Endometrial microvascular endothelial cells (primary cell): ENCODE results near the gene PPP1R11. TPM values are rescaled to one million over a fixed set of nuclear protein-coding genes. Genes with fewer than 3 reads are reported as not detected.

Experiments used
- in situ Hi-C: cut with HindIII; loops from 2 replicates; pipeline ENCODE4 v1.10.0; 2017; ENCODE audit warnings: low sequenced_read_pairs, low pct_unique_long_range_greater_than_20kb; ENCODE audit errors: inconsistent ontology term
- total RNA-seq: library from RNA; depleted of rRNA; stranded (reverse); fragments of >200 nt; gene quantifications from one replicate; pipeline ENCODE4 v1.2.3, GENCODE V29; 2015; ENCODE audit errors: inconsistent ontology term

The PPP1R11 gene
- total RNA-seq, 1 donor from 2014 or later: 37.1 TPM

DNA sequence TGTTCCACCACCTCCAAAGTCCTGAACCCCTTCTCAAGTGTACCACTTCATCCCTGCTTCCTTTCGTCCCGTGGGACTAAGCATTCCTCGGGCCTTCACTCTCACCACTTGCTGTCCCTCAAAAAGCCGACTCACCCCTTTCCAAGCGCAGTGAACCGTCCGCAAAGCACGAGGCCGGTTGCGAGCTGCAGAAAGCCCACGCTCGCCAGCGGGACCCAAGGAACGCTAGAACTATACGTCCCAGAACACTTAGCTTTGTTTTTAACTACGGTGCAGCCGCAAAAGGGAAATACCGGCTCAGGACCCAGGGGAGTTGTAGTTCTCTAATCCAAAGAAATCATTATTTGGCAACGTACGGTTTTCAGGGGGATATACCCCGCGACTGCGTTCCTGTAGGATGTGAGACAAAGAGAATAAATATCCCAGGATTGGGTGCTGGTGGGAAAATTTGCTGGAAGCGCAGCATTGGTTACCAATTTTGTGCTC lies 6.3 kb upstream of the PPP1R11 start:
- in situ Hi-C loops: no loop called here

DNA sequence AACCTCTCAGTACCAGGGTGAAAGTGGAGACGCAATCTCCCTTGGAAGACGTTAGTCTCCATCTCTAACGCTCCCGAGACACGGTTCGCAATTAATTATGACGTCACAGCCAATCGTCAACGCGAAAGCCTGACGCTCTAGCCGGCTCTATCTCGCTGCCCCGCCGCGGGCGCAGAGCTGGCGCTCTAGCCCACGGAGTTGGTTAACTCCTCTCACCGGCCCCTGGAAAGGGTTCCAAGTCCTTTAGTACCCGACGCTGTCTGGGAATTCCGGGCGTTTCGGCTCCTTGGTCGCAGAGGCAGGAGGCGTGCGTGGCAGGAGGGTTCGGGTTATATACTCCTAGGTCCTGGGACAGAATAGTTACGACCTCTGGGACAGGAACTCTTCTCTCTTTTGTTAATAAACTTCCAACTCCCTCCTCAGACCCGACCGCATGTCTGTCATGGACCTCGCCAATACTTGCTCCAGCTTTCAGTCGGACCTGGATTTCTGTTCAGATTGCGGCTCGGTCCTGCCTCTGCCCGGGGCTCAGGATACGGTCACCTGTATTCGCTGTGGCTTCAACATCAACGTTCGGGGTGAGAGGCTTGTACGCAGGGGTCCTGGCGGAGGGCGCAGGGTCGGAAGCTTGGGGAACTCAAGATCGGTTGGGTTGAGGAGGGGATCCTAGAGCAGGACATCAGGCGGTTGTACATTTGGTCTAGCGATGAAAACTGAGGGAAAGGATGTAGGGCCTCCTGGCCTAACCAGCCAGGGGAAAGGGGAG lies 5.7 kb upstream of the PPP1R11 start, which contains the start of gene POLR1H:
Gene POLR1H, plus strand, starts transcription at position 174 of the 766 bp plus-strand sequence. Its CDS starts 260 bp downstream, at position 434.
- in situ Hi-C loops: no loop called here

DNA sequence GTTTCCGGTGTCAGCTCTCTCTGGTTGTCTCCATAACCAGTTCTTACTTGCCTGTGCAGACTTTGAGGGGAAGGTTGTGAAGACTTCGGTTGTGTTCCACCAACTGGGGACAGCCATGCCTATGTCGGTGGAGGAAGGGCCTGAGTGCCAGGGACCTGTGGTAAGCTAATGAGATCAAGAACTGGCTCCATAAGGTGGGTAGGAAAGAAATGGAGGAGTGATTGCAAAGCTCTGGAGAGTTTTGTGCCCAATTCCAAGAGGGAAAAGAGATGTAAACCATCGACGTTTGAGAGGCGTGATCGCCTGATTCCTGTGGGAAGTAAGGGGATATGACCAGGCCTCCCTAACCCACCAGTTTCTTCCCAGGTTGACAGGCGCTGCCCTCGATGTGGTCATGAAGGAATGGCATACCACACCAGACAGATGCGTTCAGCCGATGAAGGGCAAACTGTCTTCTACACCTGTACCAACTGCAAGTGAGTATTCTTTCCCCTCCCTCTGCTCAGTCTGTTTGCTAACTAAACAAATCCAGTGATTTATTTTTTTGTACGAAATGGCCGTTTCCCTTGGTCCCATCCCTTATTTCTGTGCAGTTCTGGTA lies 5.0 kb upstream of the PPP1R11 start:
- in situ Hi-C loops: no loop called here

DNA sequence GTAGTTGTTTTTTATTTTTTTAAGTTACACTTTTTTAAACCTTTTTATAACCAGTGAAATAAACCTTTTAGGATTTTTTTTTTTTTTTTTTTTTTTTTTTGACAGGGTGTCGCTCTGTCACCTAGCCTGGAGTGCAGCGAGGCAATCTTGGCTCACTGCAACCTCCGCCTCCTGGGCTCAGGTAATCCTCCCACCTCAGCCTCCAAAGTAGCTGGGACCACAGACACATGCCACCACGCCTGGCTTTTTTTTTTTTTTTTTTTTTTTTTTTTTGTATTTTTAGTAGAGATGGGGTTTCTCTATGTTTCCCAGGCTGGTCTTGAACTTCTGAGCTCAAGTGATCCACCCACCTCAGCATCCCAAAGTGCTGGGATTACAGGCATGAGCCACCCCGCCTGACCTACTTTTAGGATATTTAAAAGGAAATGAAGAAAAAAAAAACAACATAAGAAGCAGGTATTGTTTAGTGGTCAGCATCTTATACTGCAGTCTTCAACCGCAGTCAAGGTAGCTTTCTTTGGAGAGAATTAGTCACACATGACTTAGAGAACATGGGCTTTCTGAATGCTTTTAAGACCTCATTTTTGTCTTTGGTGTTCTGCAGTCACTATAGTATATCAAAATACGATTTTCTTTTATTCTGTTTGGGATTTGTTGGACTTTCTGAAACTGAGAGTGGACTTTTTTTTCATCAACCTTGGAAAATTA lies 4.4 kb upstream of the PPP1R11 start:
- in situ Hi-C loops: no loop called here

DNA sequence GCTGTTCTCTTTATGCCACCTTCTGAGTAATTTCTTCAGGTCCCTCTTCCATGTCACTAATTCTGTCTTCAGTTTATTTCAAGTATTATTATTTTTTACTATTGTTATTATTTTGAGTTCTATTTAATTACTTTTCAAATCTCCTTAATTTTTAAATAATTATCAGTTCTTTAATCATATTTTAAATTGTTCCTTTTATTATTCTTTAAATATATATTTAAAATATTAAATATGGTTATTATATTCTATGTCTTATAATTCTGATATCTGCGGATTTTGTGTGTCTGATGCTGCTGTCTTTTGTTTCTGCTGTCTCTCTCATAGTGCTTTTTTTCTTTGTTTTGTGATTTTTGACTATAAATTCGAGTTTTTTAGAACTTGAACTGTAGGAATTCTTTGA lies 3.7 kb upstream of the PPP1R11 start:
- in situ Hi-C loops: no loop called here

DNA sequence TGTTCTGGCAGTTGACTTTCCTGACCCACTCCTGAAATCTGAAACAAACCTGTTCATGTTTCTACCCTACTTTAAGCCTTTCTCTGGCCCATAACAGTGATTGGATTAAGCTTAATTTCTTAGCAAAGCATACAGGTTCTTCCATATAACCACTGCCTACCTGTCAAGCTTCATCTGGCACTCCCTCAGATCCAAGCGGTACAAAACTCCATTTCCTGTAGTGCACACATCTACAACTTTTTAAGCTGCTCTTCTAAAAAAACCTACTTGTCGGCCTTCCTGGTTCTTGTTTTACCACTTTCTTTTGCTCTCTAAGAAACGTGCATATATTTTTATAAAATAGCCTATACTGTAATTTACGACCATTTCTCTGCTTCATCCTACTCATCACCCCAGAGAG lies 916 bp upstream of the PPP1R11 start:
- in situ Hi-C loops: no loop called here

DNA sequence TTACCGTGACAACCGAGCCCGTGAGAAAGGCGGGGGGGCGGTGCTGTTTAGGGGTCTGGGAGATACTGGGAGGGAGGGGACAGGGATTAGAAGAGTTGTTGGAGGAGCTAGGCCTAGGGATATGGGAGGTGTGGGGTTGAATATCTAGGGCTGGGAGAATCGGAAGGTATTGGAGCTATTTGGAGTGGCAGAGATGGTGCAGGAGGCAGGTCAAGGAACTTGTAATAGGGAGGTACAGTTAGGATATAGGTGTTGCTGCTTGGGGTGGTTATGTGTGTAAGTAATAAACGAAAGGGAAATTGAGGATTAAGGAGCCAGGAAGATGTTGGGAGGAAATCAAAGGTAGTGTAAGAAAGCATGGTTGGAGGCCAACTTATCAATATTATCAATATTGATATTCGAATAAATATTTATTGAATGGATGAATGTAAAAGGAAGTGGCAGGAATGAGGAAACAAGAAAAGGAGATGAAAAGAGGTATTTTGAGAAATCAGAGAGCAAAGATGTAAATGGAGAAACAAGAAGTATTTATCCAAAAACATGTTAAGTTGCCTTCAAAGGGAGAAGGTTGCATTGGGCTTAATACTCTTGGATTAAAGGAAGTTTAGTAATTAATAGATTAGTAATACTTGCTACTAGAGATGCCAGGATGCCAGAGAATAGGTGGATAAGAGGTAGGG lies 602 bp downstream of the PPP1R11 start:
- in situ Hi-C loops: no loop called here

DNA sequence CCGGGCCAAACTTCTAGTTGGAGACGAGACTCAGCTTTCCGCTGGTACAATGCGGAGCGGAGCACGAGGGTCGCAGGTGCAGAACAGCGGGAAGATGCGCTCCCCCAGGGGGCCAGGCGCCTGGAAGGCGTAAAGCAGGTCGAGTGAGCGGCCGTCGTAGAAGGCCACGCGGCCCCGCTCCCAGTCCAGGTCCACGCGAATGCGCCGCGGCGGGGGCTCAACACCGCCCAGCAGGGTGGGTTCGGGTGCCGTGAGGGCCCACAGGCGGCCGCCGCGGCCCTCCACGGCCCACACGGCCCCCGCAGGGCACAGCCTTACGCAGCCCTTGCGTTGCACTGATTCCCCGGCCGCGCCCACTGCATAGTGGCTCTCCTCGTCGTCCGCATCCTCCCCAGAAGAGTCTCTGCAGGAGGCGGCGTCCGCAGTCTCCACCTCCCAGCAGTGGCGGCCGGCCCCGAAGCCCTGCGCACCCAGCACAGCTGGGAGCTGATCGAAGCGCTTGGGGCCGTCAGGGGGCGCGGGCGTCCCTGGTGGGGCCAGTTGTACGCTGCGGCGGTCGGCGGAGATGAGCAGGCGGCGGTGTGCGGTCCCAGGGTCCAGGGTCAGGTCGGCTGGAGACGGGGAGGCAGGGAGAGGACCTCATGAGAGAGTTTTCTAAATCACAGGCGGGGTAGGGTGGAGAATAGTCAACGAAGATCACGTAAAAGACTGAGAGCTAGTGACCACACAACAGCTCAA lies 4.3 kb downstream of the PPP1R11 start:
- in situ Hi-C loops: no loop called here

DNA sequence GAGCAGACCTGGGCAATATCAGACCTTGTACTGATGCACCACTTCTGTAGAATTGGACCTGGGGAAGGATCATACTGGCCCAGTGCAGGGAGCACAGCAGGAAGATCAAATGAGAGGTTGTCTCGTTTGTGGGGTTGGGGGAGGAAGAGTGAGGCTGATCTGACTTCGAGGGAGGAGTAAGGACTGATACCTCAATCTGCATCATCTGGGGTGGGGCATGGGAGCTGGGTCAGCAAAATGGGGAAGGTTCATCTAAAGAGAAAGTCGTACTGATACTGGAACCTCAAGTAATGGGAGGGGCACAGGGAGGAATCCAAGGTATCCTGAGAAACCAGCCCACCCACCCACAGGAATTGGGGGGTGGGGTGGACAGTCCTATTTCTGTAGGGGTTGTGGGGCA lies 4.9 kb downstream of the PPP1R11 start:
- in situ Hi-C loops: no loop called here

DNA sequence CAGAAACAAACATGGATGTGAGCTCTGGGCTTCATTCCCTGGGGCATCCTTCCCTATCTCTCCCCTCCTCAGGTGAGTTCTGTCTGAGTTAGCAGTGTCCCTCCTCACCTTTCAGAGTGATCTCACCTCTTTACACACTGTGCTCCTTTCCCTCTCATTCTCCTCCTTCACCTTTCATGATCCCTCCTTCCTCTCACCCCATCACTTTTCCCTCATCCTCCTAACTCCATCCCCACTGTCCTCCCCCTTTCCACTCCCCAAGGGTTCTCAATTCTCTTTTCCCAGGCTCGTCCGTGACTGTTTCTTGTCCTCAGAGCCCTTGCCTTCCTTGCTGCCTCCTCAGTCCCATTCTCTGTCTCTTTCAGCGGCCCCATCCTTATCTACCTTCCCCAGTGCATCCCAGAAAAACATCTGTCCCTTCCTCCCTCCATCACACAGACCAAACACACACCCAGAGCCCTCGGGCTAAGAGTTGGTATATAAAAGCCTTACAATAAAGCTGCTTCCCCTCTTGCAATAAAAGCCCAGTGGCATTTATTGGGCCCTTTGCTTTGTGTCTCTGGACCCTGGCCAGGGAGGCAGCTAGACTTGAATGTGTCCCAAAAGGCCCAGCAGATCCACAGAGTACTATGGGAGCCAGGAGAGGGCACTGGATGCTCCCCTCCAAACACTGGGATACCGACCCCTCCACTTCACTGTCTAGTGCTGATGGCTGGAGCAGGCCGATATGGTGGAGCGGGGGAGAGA lies 6.7 kb downstream of the PPP1R11 start:
- in situ Hi-C loops: no loop called here

DNA sequence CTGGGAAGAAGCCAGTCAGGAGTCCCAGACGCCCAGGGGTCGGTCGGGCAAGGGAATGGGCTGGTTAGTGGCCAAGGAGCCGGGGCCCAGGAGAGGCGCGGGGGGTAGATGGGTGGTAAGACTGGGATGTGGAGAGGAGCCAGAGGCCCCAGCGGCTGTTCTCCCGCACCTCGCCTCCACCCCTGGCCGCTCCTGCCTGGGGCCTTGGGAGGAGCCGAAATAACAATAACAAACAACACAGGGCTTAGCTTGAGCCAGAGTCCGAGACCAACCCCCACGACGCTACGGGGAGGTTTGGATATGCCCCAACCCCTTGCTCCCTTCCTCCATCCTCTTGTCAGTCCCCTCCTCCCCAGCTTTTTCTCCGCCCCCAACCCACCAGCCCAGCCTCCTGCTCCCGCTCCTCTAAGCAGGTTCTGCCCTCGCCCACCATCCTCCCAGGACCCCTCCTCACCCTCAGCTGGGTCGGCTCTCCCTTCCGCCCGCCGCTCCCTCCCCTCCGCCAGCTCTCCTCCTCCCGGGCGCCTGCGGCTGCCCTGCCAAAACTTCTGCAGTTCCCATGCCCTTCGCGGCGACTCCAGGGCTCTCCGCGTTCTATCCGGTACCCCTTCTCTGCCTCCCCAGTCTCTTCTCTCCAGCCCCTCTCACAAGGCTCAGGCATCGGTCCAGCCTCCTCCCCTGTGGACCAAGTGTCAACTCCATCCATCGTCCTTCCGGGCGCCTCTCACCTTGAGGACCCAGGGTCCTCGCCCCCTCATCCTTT lies 7.5 kb downstream of the PPP1R11 start:
- in situ Hi-C loops: no loop called here

DNA sequence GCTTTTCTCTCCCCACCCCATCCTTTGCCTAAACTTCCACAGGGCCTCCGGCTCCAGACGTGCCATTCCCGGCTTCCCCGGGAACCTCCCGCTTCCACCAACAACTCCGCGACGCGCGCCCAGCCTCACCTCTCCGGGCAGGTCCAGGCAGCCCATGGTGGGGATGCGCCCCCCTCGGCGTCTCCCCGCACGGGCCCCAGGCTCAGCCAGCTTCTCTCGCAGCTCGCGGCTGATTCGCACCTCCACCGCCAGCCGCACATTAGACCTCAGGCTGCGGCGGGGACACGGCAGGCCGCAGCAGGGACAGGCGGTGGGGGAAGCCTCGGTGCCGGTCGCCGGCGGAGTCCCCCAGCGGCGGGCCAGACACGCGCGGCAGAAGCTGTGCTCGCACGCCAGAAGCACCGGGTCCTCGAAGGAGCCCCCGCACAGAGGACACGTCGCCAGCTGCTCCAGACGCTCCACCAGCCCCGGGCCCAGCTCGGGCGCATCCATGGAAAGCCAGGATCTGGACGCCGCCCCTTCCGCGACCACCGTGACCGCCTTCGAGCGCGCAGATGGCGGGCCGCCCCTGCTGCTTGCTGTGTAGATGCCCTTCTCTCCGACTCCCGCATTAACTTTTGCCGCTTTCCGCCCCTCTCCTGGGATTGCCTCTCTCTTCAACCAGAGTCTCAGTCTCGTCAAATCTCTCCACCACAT lies 8.2 kb downstream of the PPP1R11 start, which contains the start of gene RNF39:
Gene RNF39, minus strand, starts transcription at position 676 of the 696 bp plus-strand sequence. Its CDS starts 184 bp downstream, at position 492.
- in situ Hi-C loops: no loop called here

DNA sequence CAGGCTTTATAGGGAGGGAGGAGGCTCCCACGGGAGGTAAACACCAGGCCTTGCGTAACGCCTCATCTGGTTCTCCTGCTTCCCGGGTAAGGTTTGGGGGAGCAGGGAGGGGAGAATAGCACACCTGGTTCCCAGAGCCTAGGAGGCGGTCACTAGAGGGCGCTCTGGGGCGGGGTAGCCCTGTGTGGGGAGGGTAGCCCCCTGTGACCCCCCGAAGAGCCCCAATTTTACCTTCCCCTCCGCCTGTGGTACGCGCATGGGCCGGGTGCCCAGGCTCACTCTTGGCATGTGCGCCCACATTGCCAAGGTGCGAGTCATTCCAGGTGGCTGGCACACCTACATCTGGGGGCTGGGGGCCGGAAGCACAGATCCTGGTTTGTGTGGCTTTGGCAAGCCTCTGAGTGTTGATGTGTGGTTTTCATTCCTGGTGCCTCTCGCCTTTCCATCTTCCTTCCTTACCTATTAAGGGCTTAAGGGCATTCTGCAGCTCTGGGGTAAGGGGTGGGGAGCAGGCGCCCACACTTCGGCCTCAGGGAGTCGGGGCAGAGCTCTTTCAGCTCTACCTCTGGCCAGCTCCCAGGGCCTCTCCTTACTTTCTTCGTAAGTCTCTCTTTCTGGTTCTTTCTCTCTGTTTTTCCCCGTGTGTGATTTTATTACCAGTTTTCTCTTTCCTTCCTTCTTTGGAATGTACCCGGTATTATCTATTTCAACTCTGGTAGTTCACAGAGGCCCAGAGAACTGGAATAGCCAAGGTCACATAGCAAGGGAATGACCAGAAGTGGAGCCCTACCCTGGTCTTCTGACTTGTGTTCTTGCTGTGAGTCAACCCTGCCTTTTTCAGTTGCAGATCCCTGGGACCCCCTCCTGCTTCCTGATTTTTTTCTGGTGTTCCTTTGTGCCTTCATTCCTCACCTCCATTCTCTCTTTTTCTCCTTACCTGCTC lies 9.1 kb downstream of the PPP1R11 start:
- in situ Hi-C loops: no loop called here

DNA sequence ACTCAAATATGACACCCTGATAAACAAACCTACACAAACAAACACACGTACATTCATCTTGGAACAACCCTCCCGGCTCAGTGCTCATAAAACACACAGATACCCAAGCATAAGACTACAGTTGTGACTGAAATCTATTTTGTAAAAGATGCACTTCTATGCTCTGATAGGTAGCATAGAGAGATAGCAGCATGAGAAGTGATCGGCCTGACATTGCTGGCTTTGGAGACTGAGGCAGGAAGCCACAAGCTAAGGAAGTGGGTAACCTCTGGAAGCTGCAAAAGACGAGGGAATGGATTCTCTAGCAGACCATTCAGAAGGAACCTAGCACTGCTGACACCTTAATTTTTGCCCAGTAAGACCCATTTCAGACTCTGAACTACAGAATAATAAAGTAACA lies 10.2 kb downstream of the PPP1R11 start:
- in situ Hi-C loops: no loop called here

DNA sequence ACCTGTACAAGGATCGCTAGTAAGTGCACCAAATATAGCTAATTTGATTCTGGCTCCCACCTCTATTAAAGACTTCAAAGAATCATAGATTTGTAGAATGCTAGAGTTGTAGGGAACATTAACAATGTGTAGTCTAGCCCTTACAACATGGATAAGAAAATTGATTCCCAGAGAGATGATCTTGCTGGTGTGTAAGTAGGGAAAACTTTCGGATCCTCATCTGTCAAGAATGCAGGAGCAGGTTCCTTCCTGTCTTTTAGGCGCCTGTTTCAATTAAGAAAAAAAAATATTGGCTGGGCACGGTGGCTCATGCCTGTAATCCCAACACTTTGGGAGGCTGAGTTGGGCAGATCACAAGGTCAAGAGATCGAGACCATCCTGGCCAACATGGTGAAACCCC lies 20.9 kb downstream of the PPP1R11 start:
- in situ Hi-C loops: no loop called here
